OCI-LY7 (cell line): Measurements from ENCODE around the gene SLC2A6. TPM values are rescaled to one million over a fixed set of nuclear protein-coding genes. Genes with fewer than 3 reads are reported as not detected.

ENCODE experiments used
- BruUV-seq: library from RNA; stranded (reverse); fragments of 400-500 nt; replicated peaks from 2 replicates; lab custom pipeline; 2021; lab: Mats Ljungman, UMichigan
- CTCF ChIA-PET: fragments of 300-600 bp; sonication (Branson Sonifier 250); formaldehyde crosslinking; loops from one replicate; lab custom pipeline; 2022; ENCODE audit warnings: antibody characterized with exemption; ENCODE audit not compliant: unreplicated experiment; lab: Charles Lee
- POLR2A ChIA-PET: fragments of 300-600 bp; sonication (Branson Sonifier 250); formaldehyde crosslinking; loops from one replicate; lab custom pipeline; 2022; ENCODE audit warnings: antibody characterized with exemption; lab: Charles Lee
- DNase-seq: peaks from one replicate; pipeline ENCODE4 v3.0.0-alpha.2; 2015; ENCODE audit warnings: low spot score
- H2AFZ ChIP-seq: fragments of 200-600 bp; sonication (generic), shearing (Covaris generic); 2 replicates; pipeline ENCODE4 v1.6.1; 2014; ENCODE audit warnings: mild to moderate bottlenecking, antibody characterized with exemption, low read length, moderate library complexity
- H3K27ac ChIP-seq: fragments of 200-600 bp; sonication (generic); 2 replicates; pipeline ENCODE4 v1.5.1; 2014; ENCODE audit warnings: mixed run types, low read depth, mild to moderate bottlenecking, moderate library complexity, low read length, inconsistent platforms; ENCODE audit not compliant: poor library complexity, severe bottlenecking
- H3K36me3 ChIP-seq: fragments of 200-600 bp; sonication (generic); 2 replicates; pipeline ENCODE4 v1.6.1; 2014; ENCODE audit warnings: mild to moderate bottlenecking, antibody characterized with exemption, low read length, moderate library complexity, mixed read lengths; ENCODE audit not compliant: insufficient read depth
- H3K4me1 ChIP-seq: fragments of 200-600 bp; sonication (generic); 2 replicates; pipeline ENCODE4 v1.5.1; 2014; ENCODE audit warnings: mild to moderate bottlenecking, low read length; ENCODE audit not compliant: insufficient read depth, poor library complexity, severe bottlenecking
- H3K4me2 ChIP-seq: fragments of 200-600 bp; sonication (generic); 2 replicates; pipeline ENCODE4 v1.6.1; 2014; ENCODE audit warnings: mild to moderate bottlenecking, low read length
- H3K4me3 ChIP-seq: fragments of 200-600 bp; sonication (generic); 2 replicates; pipeline ENCODE4 v1.5.1; 2014; ENCODE audit warnings: mild to moderate bottlenecking, low read depth, low read length; ENCODE audit not compliant: poor library complexity, severe bottlenecking
- H3K79me2 ChIP-seq: fragments of 200-600 bp; sonication (generic); 2 replicates; pipeline ENCODE4 v1.6.1; 2016; ENCODE audit warnings: low read depth, mild to moderate bottlenecking, low read length, moderate library complexity, mixed read lengths; ENCODE audit not compliant: insufficient read depth
- H3K9me2 ChIP-seq: fragments of 200-600 bp; sonication (generic); 2 replicates; pipeline ENCODE4 v1.6.1; 2016; ENCODE audit warnings: mild to moderate bottlenecking, low read length, mixed read lengths; ENCODE audit not compliant: insufficient read depth
- H3K9me3 ChIP-seq: fragments of 200-600 bp; sonication (generic); 2 replicates; pipeline ENCODE4 v1.6.1; 2014; ENCODE audit warnings: mild to moderate bottlenecking, mixed run types, low read length, mixed read lengths
- H4K20me1 ChIP-seq: fragments of 200-600 bp; sonication (generic); 2 replicates; pipeline ENCODE4 v1.6.1; 2014; ENCODE audit warnings: mild to moderate bottlenecking, antibody characterized with exemption, low read length, moderate library complexity, mixed read lengths; ENCODE audit not compliant: insufficient read depth
- CTCF ChIP-seq: fragments of 200-600 bp; sonication (generic); conservative IDR thresholded peaks from 2 replicates; pipeline ENCODE4 v1.5.1; 2014; ENCODE audit warnings: mild to moderate bottlenecking, antibody characterized with exemption, low read length, moderate library complexity, mixed read lengths
- EZH2phosphoT487 ChIP-seq: fragments of 200-600 bp; sonication (generic); IDR thresholded peaks from 2 replicates; pipeline ENCODE4 v1.6.1; 2018; ENCODE audit warnings: low read depth, borderline replicate concordance, mild to moderate bottlenecking, mixed run types, antibody characterized with exemption, low read length, moderate library complexity, mixed read lengths
- intact Hi-C: fragments of 100-400 bp; cut with micrococcal nuclease; formaldehyde crosslinking; loops from one replicate; pipeline ENCODE4 v1.10.0; 2022; ENCODE audit not compliant: unreplicated experiment
- total RNA-seq, 2 experiments: library from RNA; depleted of rRNA in 1 of 2; stranded (reverse); fragments of >200 nt in 1 of 2; shearing (Covaris generic) in 1 of 2; gene quantifications; 2 replicates each; pipeline ENCODE4 v1.2.3, GENCODE V29; 2014 to 2022

The SLC2A6 gene
- total RNA-seq, 2 experiments from 2014 or later: 51.0 to 52.9 TPM

GRCh38 chr9:133487331-133487725, 8.4 kb upstream of the SLC2A6 start:
- BruUV-seq: no TSS peak
- intact Hi-C loops: loop anchor here (2.0 kb wide), 2 partner anchors 35 to 139 kb away; partner anchors contain the start of genes MED22 and RPL7A
- Histone ChIP-seq H3K27ac (no peak overlapping the region), H3K9me3 (no peaks in the 10 kb centered on the region), H3K4me3 (no peak overlapping the region), H3K36me3 (no peaks in the 10 kb centered on the region), H3K4me1 (peaks cover 11% of the 10 kb centered on the region), H4K20me1 (no peaks in the 10 kb centered on the region), H3K79me2 (no peaks in the 10 kb centered on the region), H3K4me2 (no peak overlapping the region), H2AFZ (no peak overlapping the region), H3K9me2 (no peaks in the 10 kb centered on the region)
- ChIA-PET POLR2A (no interaction called here), CTCF (no interaction called here)
- TF ChIP-seq EZH2phosphoT487 (no peak), CTCF (no peak)
- no peak for DNase-seq

- H4K20me1 ChIP-seq: no peaks in the 10 kb centered on the region
- peak; percentile 84 for DNase-seq
- peak overlapping the region; percentile 65 for H2AFZ ChIP-seq
- POLR2A ChIA-PET: no interaction called here
- H3K9me3 ChIP-seq: no peaks in the 10 kb centered on the region
- peaks cover 11% of the 10 kb centered on the region for H3K4me1 ChIP-seq
- no TSS peak for BruUV-seq
- peak overlapping the region; percentile 51 for H3K4me3 ChIP-seq
- H3K79me2 ChIP-seq: no peaks in the 10 kb centered on the region
- no peaks in the 10 kb centered on the region for H3K9me2 ChIP-seq
- peak overlapping the region; percentile 59 for H3K27ac ChIP-seq
- CTCF ChIA-PET: no interaction called here
- TF ChIP-seq EZH2phosphoT487 (no peak), CTCF (no peak)
- intact Hi-C loops: loop anchor here (1.0 to 2.0 kb wide), 4 partner anchors 33 to 300 kb away; partner anchors contain the start of genes MED22 and RPL7A
- H3K4me2 ChIP-seq: peak overlapping the region; percentile 75
- no peaks in the 10 kb centered on the region for H3K36me3 ChIP-seq
Measured at GRCh38 chr9:133485531-133486260, 6.8 kb upstream of the SLC2A6 start.
